Measurements from ENCODE around the gene GLIPR2.

DNA sequence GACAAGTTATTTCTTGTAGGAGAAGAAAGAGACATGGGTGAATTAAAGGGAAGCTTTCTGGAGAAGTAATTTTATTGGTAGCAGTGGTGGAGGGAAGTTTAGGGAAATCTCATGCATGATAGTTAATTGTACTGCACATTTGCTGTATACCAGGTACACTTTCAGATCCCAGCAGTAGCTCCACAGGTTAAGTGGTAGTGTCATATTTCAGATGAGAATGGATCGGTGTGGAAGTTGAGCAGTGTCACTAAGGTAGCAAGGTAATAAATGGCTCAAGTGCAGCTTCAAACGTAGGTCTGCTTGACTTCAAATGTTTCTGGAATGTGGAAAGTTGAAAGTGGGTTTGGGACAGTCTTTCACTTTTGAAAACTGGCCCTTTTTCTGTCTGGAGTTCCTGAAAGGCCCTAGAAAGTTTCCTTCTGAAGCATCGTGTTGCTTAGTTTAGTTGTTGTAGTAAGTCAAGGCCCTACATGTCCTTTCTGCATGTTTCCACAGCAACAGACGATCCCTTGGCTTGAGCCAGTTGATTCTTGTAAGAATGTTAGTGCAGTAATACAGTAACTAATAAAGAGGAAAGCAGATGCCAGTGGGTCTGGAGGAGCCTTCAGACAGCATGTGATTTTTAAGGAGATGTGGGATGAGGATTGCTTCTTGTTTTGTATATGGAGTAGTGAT, 57.9 kb downstream of the GLIPR2 start:
- TF ChIP-seq POLR2A (IDR thresholded peaks at IDR 0.05; ENCODE audit: low read length) (no peak), GATA1 (IDR thresholded peaks at IDR 0.05; ENCODE audit: low read depth, low read length) (no peak)

Data from erythroblast (primary cell).